Naive B cell (primary cell): Measurements from ENCODE around the gene TRA2A. TPM values are rescaled to one million over a fixed set of nuclear protein-coding genes. Genes with fewer than 3 reads are reported as not detected.

Experiments
- ATAC-seq, 2 donors: fragments of 150-1000 bp; cut with Tn5 transposase; 2 replicates each; pipeline ENCODE4 v1.10.0; 2021; ENCODE audit warnings: low read depth in 2 of 2, mild to moderate bottlenecking in 2 of 2, moderate library complexity in 2 of 2
- DNase-seq: peaks from one replicate; pipeline ENCODE4 v3.0.0; 2022
- H3K27ac Mint-ChIP-seq, 6 donors: one replicate each; pipeline ENCODE4 v1.8.0; 2020 to 2022; ENCODE audit warnings: mild to moderate bottlenecking in 6 of 6, mixed read lengths in 6 of 6, moderate library complexity in 5 of 6, inconsistent platforms in 2 of 6
- H3K27me3 Mint-ChIP-seq, 3 donors: one replicate each; pipeline ENCODE4 v1.8.0; 2021 to 2022; ENCODE audit warnings: mixed read lengths in 3 of 3, mild to moderate bottlenecking in 1 of 3
- H3K36me3 Mint-ChIP-seq, 2 donors: one replicate each; pipeline ENCODE4 v1.8.0; 2020 to 2022; ENCODE audit warnings: mixed read lengths in 2 of 2, inconsistent platforms in 1 of 2, mild to moderate bottlenecking in 1 of 2
- H3K4me1 Mint-ChIP-seq, 3 donors: one replicate each; pipeline ENCODE4 v1.8.0; 2020 to 2022; ENCODE audit warnings: mixed read lengths in 3 of 3, inconsistent platforms in 1 of 3, mild to moderate bottlenecking in 1 of 3, moderate library complexity in 1 of 3
- H3K4me3 Mint-ChIP-seq, 8 donors: one replicate each; pipeline ENCODE4 v1.8.0; 2020 to 2022; ENCODE audit warnings: mild to moderate bottlenecking in 8 of 8, mixed read lengths in 8 of 8, moderate library complexity in 8 of 8, inconsistent platforms in 2 of 8
- H3K9me3 Mint-ChIP-seq, 7 donors: one replicate each; pipeline ENCODE4 v1.8.0; 2020 to 2022; ENCODE audit warnings: mixed read lengths in 7 of 7, mild to moderate bottlenecking in 5 of 7, inconsistent platforms in 2 of 7, moderate library complexity in 1 of 7
- polyA plus RNA-seq, 6 donors: library from polyadenylated mRNA; unstranded; fragments of 300-500 nt; fragmentation: Illumina TruSeq; gene quantifications; one replicate each; pipeline ENCODE4 v1.2.3, GENCODE V29; 2021; ENCODE audit warnings: low read depth in 6 of 6

TRA2A gene
- 10 to 100 TPM; 47.2 to 82.3 (median 55.9) TPM for polyA plus RNA-seq

- peak within 1 kb of the TSS; percentile 99 to 100 (median 100) for H3K27ac Mint-ChIP-seq
These were observed at the start of gene TRA2A for GRCh38 chr7:23531794-23532489. TSS of gene TRA2A (minus strand) at chr7:23531981. CDS start at chr7:23531824, 157 bp downstream.

GRCh38 chr7:23570592-23571200, 38.9 kb upstream of the TRA2A start:
- Mint-ChIP-seq H3K4me3 (no peak overlapping the region), H3K9me3 (no peaks in the 10 kb centered on the region), H3K27ac (no peak overlapping the region), H3K4me1 (peaks cover 0 to 3% (median 0%) of the 10 kb centered on the region in 3 donors), H3K27me3 (peaks cover 15 to 35% (median 32%) of the 10 kb centered on the region in 3 donors), H3K36me3 (no peaks in the 10 kb centered on the region)
- peak; percentile 75 to 80 for ATAC-seq
- peak; percentile 58 for DNase-seq

More at GRCh38 chr7:23531794-23532489, at the start of gene TRA2A:
- H3K4me1 Mint-ChIP-seq, result peaks cover 22 to 51% (median 46%) of the 10 kb centered on the region in 3 donors
- H3K9me3 Mint-ChIP-seq, result peaks cover 0 to 1% (median 0%) of the 10 kb centered on the region in 7 donors
- DNase-seq (peak; percentile 95), ATAC-seq (peak; percentile 82 to 85)
- H3K4me3 Mint-ChIP-seq, result peak within 1 kb of the TSS; percentile 95 to 100 (median 100)
- peaks cover 0 to 4% of the 10 kb centered on the region in 2 donors for H3K36me3 Mint-ChIP-seq
- no peaks in the 10 kb centered on the region for H3K27me3 Mint-ChIP-seq

GRCh38 chr7:23558303-23558702, 26.5 kb upstream of the TRA2A start:
- peak overlapping the region in 1 of 6 donors; percentile 9 for H3K27ac Mint-ChIP-seq
- no peak for DNase-seq
- H3K4me1 Mint-ChIP-seq, result no peaks in the 10 kb centered on the region
- H3K27me3 Mint-ChIP-seq, result peaks cover 7 to 17% (median 9%) of the 10 kb centered on the region in 3 donors
- H3K9me3 Mint-ChIP-seq, result no peaks in the 10 kb centered on the region
- no peaks in the 10 kb centered on the region for H3K36me3 Mint-ChIP-seq
- ATAC-seq, result no peak
- H3K4me3 Mint-ChIP-seq, result no peak overlapping the region

GRCh38 chr7:23547662-23548061, 15.9 kb upstream of the TRA2A start:
- DNase-seq, result no peak
- H3K4me1 Mint-ChIP-seq, result peaks cover 12 to 24% (median 13%) of the 10 kb centered on the region in 3 donors
- H3K9me3 Mint-ChIP-seq, result no peaks in the 10 kb centered on the region
- H3K27me3 Mint-ChIP-seq, result no peaks in the 10 kb centered on the region
- H3K27ac Mint-ChIP-seq, result no peak overlapping the region
- peak overlapping the region in 1 of 8 donors; percentile 60 for H3K4me3 Mint-ChIP-seq
- ATAC-seq, result no peak
- no peaks in the 10 kb centered on the region for H3K36me3 Mint-ChIP-seq

GRCh38 chr7:23546897-23547572, 15.3 kb upstream of the TRA2A start:
- Mint-ChIP-seq H3K4me1 (peaks cover 12 to 24% (median 13%) of the 10 kb centered on the region in 3 donors), H3K9me3 (no peaks in the 10 kb centered on the region), H3K4me3 (peak overlapping the region in 2 of 8 donors; percentile 71), H3K27me3 (no peaks in the 10 kb centered on the region), H3K27ac (peak overlapping the region in 3 of 6 donors; percentile 56 to 75 (median 63)), H3K36me3 (no peaks in the 10 kb centered on the region)
- ATAC-seq, result peak; percentile 78 to 80
- DNase-seq, result peak; percentile 78

GRCh38 chr7:23545493-23545892, 13.7 kb upstream of the TRA2A start:
- Mint-ChIP-seq H3K9me3 (no peaks in the 10 kb centered on the region), H3K27ac (peak overlapping the region in 1 of 6 donors; percentile 76), H3K36me3 (no peaks in the 10 kb centered on the region), H3K4me3 (no peak overlapping the region), H3K27me3 (no peaks in the 10 kb centered on the region), H3K4me1 (peaks cover 12 to 26% (median 13%) of the 10 kb centered on the region in 3 donors)
- DNase-seq (no peak), ATAC-seq (no peak)

- Mint-ChIP-seq H3K36me3 (no peaks in the 10 kb centered on the region), H3K27me3 (no peaks in the 10 kb centered on the region), H3K4me3 (peak overlapping the region in 2 of 8 donors; percentile 27 to 36), H3K9me3 (no peaks in the 10 kb centered on the region), H3K27ac (peak overlapping the region in 2 of 6 donors; percentile 54 to 76), H3K4me1 (peaks cover 13 to 30% (median 15%) of the 10 kb centered on the region in 3 donors)
- DNase-seq (peak; percentile 33), ATAC-seq (peak; percentile 59 to 66)
These were observed 13.2 kb upstream of the TRA2A start for GRCh38 chr7:23544913-23545354.

- no peak for DNase-seq
- no peak for ATAC-seq
- no peaks in the 10 kb centered on the region for H3K36me3 Mint-ChIP-seq
- no peaks in the 10 kb centered on the region for H3K27me3 Mint-ChIP-seq
- peaks cover 22 to 42% (median 25%) of the 10 kb centered on the region in 3 donors for H3K4me1 Mint-ChIP-seq
- H3K9me3 Mint-ChIP-seq, result no peaks in the 10 kb centered on the region
- H3K27ac Mint-ChIP-seq, result no peak overlapping the region
- H3K4me3 Mint-ChIP-seq, result no peak overlapping the region
These were observed 11.0 kb upstream of the TRA2A start for GRCh38 chr7:23542752-23543151.

GRCh38 chr7:23539494-23539907, 7.7 kb upstream of the TRA2A start:
- no peaks in the 10 kb centered on the region for H3K36me3 Mint-ChIP-seq
- H3K27ac Mint-ChIP-seq, result peak overlapping the region; percentile 29 to 81 (median 37)
- ATAC-seq (peak; percentile 62 to 74), DNase-seq (no peak)
- H3K9me3 Mint-ChIP-seq, result no peaks in the 10 kb centered on the region
- peak overlapping the region; percentile 36 to 72 (median 56) for H3K4me3 Mint-ChIP-seq
- H3K27me3 Mint-ChIP-seq, result no peaks in the 10 kb centered on the region
- peaks cover 11 to 22% (median 14%) of the 10 kb centered on the region in 3 donors for H3K4me1 Mint-ChIP-seq

- ATAC-seq (no peak), DNase-seq (no peak)
- H3K27ac Mint-ChIP-seq, result no peak overlapping the region
- peaks cover 8 to 19% (median 14%) of the 10 kb centered on the region in 3 donors for H3K4me1 Mint-ChIP-seq
- H3K27me3 Mint-ChIP-seq, result no peaks in the 10 kb centered on the region
- no peaks in the 10 kb centered on the region for H3K9me3 Mint-ChIP-seq
- no peaks in the 10 kb centered on the region for H3K36me3 Mint-ChIP-seq
- H3K4me3 Mint-ChIP-seq, result no peak overlapping the region
These were observed 6.5 kb upstream of the TRA2A start for GRCh38 chr7:23538301-23538700.

GRCh38 chr7:23533238-23533604, 1.4 kb upstream of the TRA2A start:
- peaks cover 15 to 39% (median 36%) of the 10 kb centered on the region in 3 donors for H3K4me1 Mint-ChIP-seq
- peaks cover 0 to 1% (median 0%) of the 10 kb centered on the region in 7 donors for H3K9me3 Mint-ChIP-seq
- no peaks in the 10 kb centered on the region for H3K27me3 Mint-ChIP-seq
- no peak for ATAC-seq
- peak overlapping the region in 7 of 8 donors; percentile 70 to 100 (median 98) for H3K4me3 Mint-ChIP-seq
- peak overlapping the region; percentile 66 to 100 (median 100) for H3K27ac Mint-ChIP-seq
- peaks cover 0 to 4% of the 10 kb centered on the region in 2 donors for H3K36me3 Mint-ChIP-seq
- DNase-seq, result no peak

GRCh38 chr7:23532490-23533237, 883 bp upstream of the TRA2A start:
- H3K9me3 Mint-ChIP-seq, result peaks cover 0 to 1% (median 0%) of the 10 kb centered on the region in 7 donors
- peak overlapping the region; percentile 95 to 100 (median 100) for H3K4me3 Mint-ChIP-seq
- H3K4me1 Mint-ChIP-seq, result peaks cover 15 to 44% (median 40%) of the 10 kb centered on the region in 3 donors
- peak overlapping the region; percentile 99 to 100 (median 100) for H3K27ac Mint-ChIP-seq
- ATAC-seq, result no peak
- DNase-seq, result no peak
- peaks cover 0 to 4% of the 10 kb centered on the region in 2 donors for H3K36me3 Mint-ChIP-seq
- no peaks in the 10 kb centered on the region for H3K27me3 Mint-ChIP-seq
